ENCODE measurements around the gene ZNF281.
"Not testable (repeated sequence)": the region's sequence is repeated elsewhere in the genome, so short reads cannot be mapped to it uniquely, and the experiment has no call there.

The ZNF281 gene

GRCh38 chr1:200366577-200367253 is 43.1 kb downstream of the ZNF281 start:
- no peak overlapping the region for H3K4me3 ChIP-seq (ENCODE audit: low read depth, low read length)

GRCh38 chr1:200365897-200366426 is 43.9 kb downstream of the ZNF281 start:
- no peak overlapping the region for H3K4me3 ChIP-seq (ENCODE audit: low read depth, low read length)

- H3K4me3 ChIP-seq (ENCODE audit: low read depth, low read length): no peak overlapping the region
Measured at GRCh38 chr1:200364831-200365230, 45.0 kb downstream of the ZNF281 start.

- no peak overlapping the region for H3K4me3 ChIP-seq (ENCODE audit: low read depth, low read length)
Measured at GRCh38 chr1:200364091-200364759, 45.6 kb downstream of the ZNF281 start.

- no peak overlapping the region for H3K4me3 ChIP-seq (ENCODE audit: low read depth, low read length)
Measured at GRCh38 chr1:200363264-200363933, 46.4 kb downstream of the ZNF281 start.

GRCh38 chr1:200362421-200362820 is 47.4 kb downstream of the ZNF281 start:
- no peak overlapping the region for H3K4me3 ChIP-seq (ENCODE audit: low read depth, low read length)

GRCh38 chr1:200359610-200360163 is 50.1 kb downstream of the ZNF281 start:
- no peak overlapping the region for H3K4me3 ChIP-seq (ENCODE audit: low read depth, low read length)

GRCh38 chr1:200357925-200358324 is 51.9 kb downstream of the ZNF281 start:
- not testable (repeated sequence) for H3K4me3 ChIP-seq (ENCODE audit: low read depth, low read length)

GRCh38 chr1:200355801-200356200 is 54.0 kb downstream of the ZNF281 start:
- no peak overlapping the region for H3K4me3 ChIP-seq (ENCODE audit: low read depth, low read length)

Measured in iPS-11a (cell line).